HCT116 (cell line): Measurements from ENCODE around the gene BEST4. TPM values are rescaled to one million over a fixed set of nuclear protein-coding genes. Genes with fewer than 3 reads are reported as not detected.
"Not testable (repeated sequence)": the region's sequence is repeated elsewhere in the genome, so short reads cannot be mapped to it uniquely, and the experiment has no call there.

Source experiments
- ATAC-seq: fragments of 200-7000 bp; cut with Tn5 transposase; 2 replicates; pipeline ENCODE4 v1.9.1; 2020; ENCODE audit warnings: mild to moderate bottlenecking, moderate library complexity
- BruUV-seq: library from RNA; stranded (reverse); fragments of 400-500 nt; replicated peaks from 2 replicates; lab custom pipeline; 2021; lab: Mats Ljungman, UMichigan
- CTCF ChIA-PET: fragments of 300-600 bp; sonication (Branson Sonifier 250); formaldehyde crosslinking; loops from one replicate; lab custom pipeline; 2021; ENCODE audit warnings: antibody characterized with exemption; lab: Charles Lee
- POLR2A ChIA-PET: fragments of 300-600, 350-600 bp; sonication (Branson Sonifier 250); formaldehyde crosslinking; loops from one replicate; lab custom pipeline; 2021; ENCODE audit warnings: antibody characterized with exemption; lab: Charles Lee
- RAD21 ChIA-PET, 2 experiments: fragments of 300-600 bp; sonication (Branson Sonifier 250); formaldehyde crosslinking; loops; one replicate each; lab custom pipeline; 2023; ENCODE audit warnings: low total read pairs in 2 of 2; ENCODE audit not compliant: uncharacterized antibody in 2 of 2, unreplicated experiment in 2 of 2, low non-redundant PET in 1 of 2; lab: Charles Lee
- DNase-seq: peaks from one replicate; pipeline ENCODE4 v3.0.0-alpha.2; 2010; ENCODE audit warnings: low read depth, low spot score
- H2AFZ ChIP-seq: fragments of 200-600 bp; shearing (Covaris generic), sonication (generic); 2 replicates; pipeline ENCODE4 v1.6.1; 2017; ENCODE audit warnings: low read depth, mixed run types, mixed read lengths, antibody characterized with exemption, low read length; ENCODE audit not compliant: poor library complexity, severe bottlenecking
- H3K27ac ChIP-seq: 2 replicates; pipeline ENCODE4 v1.5.1; 2012; ENCODE audit warnings: low read depth, low read length
- H3K27me3 ChIP-seq: fragments of 200-600 bp; sonication (generic); 2 replicates; pipeline ENCODE4 v1.6.1; 2016; ENCODE audit warnings: mixed run types, low read length, mixed read lengths; ENCODE audit not compliant: insufficient read depth
- H3K36me3 ChIP-seq, 2 experiments: fragments of 200-500 bp in 1 of 2; fragments of 200-600 bp in 1 of 2; sonication (Bioruptor generic) in 1 of 2; sonication (generic) in 1 of 2; 2 replicates each; pipeline versions ENCODE4 v1.5.1 to v1.6.1; 2014 to 2016; ENCODE audit warnings: low read length in 2 of 2, inconsistent platforms in 1 of 2, mixed read lengths in 1 of 2, mixed run types in 1 of 2; ENCODE audit not compliant: insufficient read depth in 2 of 2, control insufficient read depth in 1 of 2
- H3K4me1 ChIP-seq, 2 experiments: fragments of 200-600 bp in 1 of 2; sonication (generic) in 1 of 2; 2 replicates each; pipeline versions ENCODE4 v1.5.1 to v1.6.1; 2012 to 2017; ENCODE audit warnings: low read length in 2 of 2, inconsistent platforms in 1 of 2, mild to moderate bottlenecking in 1 of 2, mixed read lengths in 1 of 2, mixed run types in 1 of 2, moderate library complexity in 1 of 2; ENCODE audit not compliant: insufficient read depth in 2 of 2, control insufficient read depth in 1 of 2
- H3K4me2 ChIP-seq: fragments of 200-600 bp; sonication (generic); 2 replicates; pipeline ENCODE4 v1.6.1; 2017; ENCODE audit warnings: mixed run types, low read length, mixed read lengths
- H3K4me3 ChIP-seq, 2 experiments: fragments of 200-600 bp in 1 of 2; sonication (generic) in 1 of 2; replicated peaks in 1 of 2; 2 replicates each; pipeline ENCODE4 v1.5.1; 2011 to 2016; ENCODE audit warnings: low read length in 2 of 2, control low read depth in 1 of 2, low read depth in 1 of 2, mild to moderate bottlenecking in 1 of 2, mixed read lengths in 1 of 2, mixed run types in 1 of 2
- H3K79me2 ChIP-seq: fragments of 200-600 bp; sonication (generic); 2 replicates; pipeline ENCODE4 v1.6.1; 2017; ENCODE audit warnings: mild to moderate bottlenecking, mixed run types, low read length, moderate library complexity, mixed read lengths; ENCODE audit not compliant: insufficient read depth
- H3K9ac ChIP-seq: fragments of 200-600 bp; sonication (generic); 2 replicates; pipeline ENCODE4 v1.6.1; 2016; ENCODE audit warnings: low read length, mixed read lengths
- H3K9me2 ChIP-seq: fragments of 200-600 bp; sonication (generic), shearing (Covaris generic); 2 replicates; pipeline ENCODE4 v1.6.1; 2017; ENCODE audit warnings: mixed run types, mild to moderate bottlenecking, moderate library complexity; ENCODE audit not compliant: insufficient read depth
- H3K9me3 ChIP-seq, 2 experiments: fragments of 200-500 bp in 1 of 2; fragments of 200-600 bp in 1 of 2; sonication (Bioruptor generic) in 1 of 2; sonication (generic) in 1 of 2; 2 replicates each; pipeline ENCODE4 v1.6.1; 2014 to 2017; ENCODE audit warnings: low read length in 2 of 2, mixed read lengths in 2 of 2, inconsistent platforms in 1 of 2, low read depth in 1 of 2, mild to moderate bottlenecking in 1 of 2, mixed run types in 1 of 2, moderate library complexity in 1 of 2; ENCODE audit not compliant: control insufficient read depth in 1 of 2, insufficient read depth in 1 of 2
- H4K20me1 ChIP-seq: fragments of 200-600 bp; sonication (generic), shearing (Covaris generic); 2 replicates; pipeline ENCODE4 v1.6.1; 2017; ENCODE audit warnings: mixed run types, mild to moderate bottlenecking, moderate library complexity; ENCODE audit not compliant: insufficient read depth
- CBX3 ChIP-seq: IDR thresholded peaks from 2 replicates; pipeline ENCODE4 v1.6.1; 2012; ENCODE audit warnings: low read depth
- EGR1 ChIP-seq: IDR thresholded peaks from 2 replicates; pipeline ENCODE4 v1.6.1; 2012; ENCODE audit warnings: low read depth
- ELF1 ChIP-seq: IDR thresholded peaks from 2 replicates; pipeline ENCODE4 v1.6.1; 2012; ENCODE audit warnings: low read depth, borderline replicate concordance
- SRF ChIP-seq: IDR thresholded peaks from 2 replicates; pipeline ENCODE4 v1.6.1; 2012; ENCODE audit warnings: low read depth
- YY1 ChIP-seq: IDR thresholded peaks from 2 replicates; pipeline ENCODE4 v1.6.1; 2011; ENCODE audit warnings: low read length, low read depth, moderate library complexity, mild to moderate bottlenecking; ENCODE audit not compliant: insufficient replicate concordance; ENCODE audit errors: extremely low read depth
- intact Hi-C: fragments of 100-400 bp; cut with micrococcal nuclease; formaldehyde crosslinking; loops from 2 replicates; pipeline ENCODE4 v1.10.0; 2022
- total RNA-seq: library from RNA; stranded (reverse); gene quantifications from one replicate; pipeline ENCODE4 v1.2.1, GENCODE V29; 2021; ENCODE audit not compliant: unreplicated experiment
- TF ChIP-seq, protein P1 (sequence below): IDR thresholded peaks from 2 replicates; pipeline ENCODE4 v1.6.1; 2012

The BEST4 gene
- total RNA-seq, 1 experiment from 2014 or later, result 0.52 TPM

DNA sequence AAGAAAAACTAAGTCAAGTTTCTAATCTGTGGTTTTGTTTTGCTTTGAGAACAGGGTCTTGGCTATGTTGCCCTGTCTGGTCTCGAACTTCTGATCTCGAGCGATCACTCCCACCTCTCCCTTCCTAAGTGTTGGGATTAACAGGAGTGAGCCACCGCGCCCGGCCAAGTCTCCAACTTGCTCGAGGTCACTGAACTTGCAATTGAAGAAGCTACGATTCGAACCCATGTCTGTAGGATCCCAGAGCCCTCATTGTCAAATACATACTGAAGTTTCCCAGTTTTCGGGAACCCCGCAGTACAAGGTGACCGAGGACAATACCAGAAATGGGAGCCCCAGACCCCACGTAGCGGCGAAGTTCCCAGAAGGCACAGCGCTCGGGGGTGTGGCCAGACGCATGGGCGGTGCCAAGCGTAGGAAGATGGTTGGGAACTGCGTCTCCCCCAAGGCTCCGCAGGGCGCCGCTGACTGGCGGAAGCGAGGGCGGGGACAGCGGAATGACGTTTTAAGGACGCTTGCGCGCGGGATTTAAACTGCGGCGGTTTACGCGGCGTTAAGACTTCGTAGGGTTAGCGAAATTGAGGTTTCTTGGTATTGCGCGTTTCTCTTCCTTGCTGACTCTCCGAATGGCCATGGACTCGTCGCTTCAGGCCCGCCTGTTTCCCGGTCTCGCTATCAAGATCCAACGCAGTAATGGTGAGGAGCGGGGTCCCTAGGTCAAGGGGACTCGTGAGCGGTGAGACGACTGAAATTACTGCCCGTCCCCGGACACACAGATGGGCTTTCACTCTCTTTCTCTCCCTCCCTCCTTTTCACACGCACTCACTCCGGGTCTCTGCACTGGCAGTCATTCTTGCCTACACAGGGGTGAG is 48.4 kb downstream of the BEST4 start, which contains the start of gene KIF2C (continued):
- TF ChIP-seq SRF, result no peak
- peak; percentile 62 for TF ChIP-seq YY1
- peak; percentile 83 for TF ChIP-seq EGR1
- TF ChIP-seq, protein P1, sequence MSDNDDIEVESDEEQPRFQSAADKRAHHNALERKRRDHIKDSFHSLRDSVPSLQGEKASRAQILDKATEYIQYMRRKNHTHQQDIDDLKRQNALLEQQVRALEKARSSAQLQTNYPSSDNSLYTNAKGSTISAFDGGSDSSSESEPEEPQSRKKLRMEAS, result peak; percentile 80

DNA sequence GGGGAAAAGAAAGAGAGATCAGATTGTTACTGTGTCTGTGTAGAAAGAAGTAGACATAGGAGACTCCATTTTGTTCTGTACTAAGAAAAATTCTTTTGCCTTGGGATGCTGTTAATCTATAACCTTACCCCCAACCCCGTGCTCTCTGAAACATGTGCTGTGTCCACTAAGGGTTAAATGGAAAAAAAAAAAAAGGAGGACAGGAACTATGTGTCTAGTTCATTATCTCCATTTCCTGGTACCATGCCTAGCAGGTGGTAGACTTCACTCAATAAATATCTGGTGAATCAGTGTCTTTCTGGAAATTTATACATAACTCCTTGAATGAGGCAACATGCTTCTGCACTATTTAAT is 49.0 kb downstream of the BEST4 start:
- DNase-seq, H3K27me3 ChIP-seq, H3K9me2 ChIP-seq, CTCF ChIA-PET, H3K9me3 ChIP-seq, H4K20me1 ChIP-seq, H2AFZ ChIP-seq, ATAC-seq, RAD21 ChIA-PET: not testable (repeated sequence)
- Histone ChIP-seq H3K27ac (peak overlapping the region; percentile 65), H3K79me2 (peaks cover 38% of the 10 kb centered on the region), H3K4me2 (peak overlapping the region; percentile 85), H3K4me1 (peaks cover 5 to 23% of the 10 kb centered on the region in 2 experiments; a peak in 3 of 4 replicates), H3K4me3 (peak overlapping the region; percentile 75 to 95), H3K36me3 (peaks cover 4 to 25% of the 10 kb centered on the region in 2 experiments; a peak in 2 of 4 replicates), H3K9ac (peak overlapping the region; percentile 97)
- POLR2A ChIA-PET, result interaction anchor here (1.0 to 1.1 kb wide), 2 partner anchors 12 to 17 kb away, joined by 3 to 6 read pairs; no protein-coding TSS in a partner anchor
- TSS peak; percentile 99 for BruUV-seq
- intact Hi-C loops, result loop anchor here (1.0 kb wide), 1 partner anchor 8 kb away; the partner anchor contains the start of gene RNU5D-1

DNA sequence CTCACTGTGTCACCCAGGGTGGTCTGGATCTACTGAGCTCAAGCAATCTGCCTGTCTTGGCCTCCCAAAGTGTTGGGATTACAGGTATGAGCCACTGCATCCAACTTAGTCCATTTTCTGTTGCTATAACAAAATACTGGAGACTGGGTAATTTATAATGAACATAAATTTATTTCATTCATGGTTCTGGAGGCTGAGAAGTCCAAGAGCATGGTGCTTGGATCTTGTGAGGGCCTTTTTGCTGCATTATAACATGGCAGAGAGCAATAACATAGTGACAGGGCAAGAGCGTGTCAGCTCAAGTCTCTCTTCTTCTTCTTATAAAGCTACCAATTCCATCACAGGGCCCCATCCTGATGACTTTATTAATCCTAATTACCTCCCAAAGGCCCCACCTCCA is 52.0 kb downstream of the BEST4 start:
- Histone ChIP-seq H4K20me1 (no peaks in the 10 kb centered on the region), H3K9ac (no peak overlapping the region), H2AFZ (no peak overlapping the region), H3K27me3 (no peaks in the 10 kb centered on the region), H3K9me2 (no peaks in the 10 kb centered on the region), H3K36me3 (peaks cover 0 to 2% of the 10 kb centered on the region in 2 experiments; a peak in 1 of 4 replicates), H3K9me3 (no peaks in the 10 kb centered on the region), H3K27ac (no peak overlapping the region), H3K4me1 (peaks cover 20 to 41% of the 10 kb centered on the region in 2 experiments), H3K4me2 (no peak overlapping the region), H3K4me3 (no peak overlapping the region), H3K79me2 (peaks cover 13% of the 10 kb centered on the region)
- RAD21 ChIA-PET, result no interaction called here
- TF ChIP-seq EGR1 (no peak), CBX3 (no peak), ELF1 (no peak)
- DNase-seq (no peak), ATAC-seq (no peak)
- intact Hi-C loops, result no loop called here
- CTCF ChIA-PET, result no interaction called here
- POLR2A ChIA-PET, result interaction anchor here (2.4 kb wide), 1 partner anchor 14 kb away, joined by 15 read pairs; no protein-coding TSS in a partner anchor
- BruUV-seq, result no TSS peak
